ENCODE data around the gene YY1AP1. TPM values are rescaled to one million over a fixed set of nuclear protein-coding genes. Genes with fewer than 3 reads are reported as not detected.
"Not testable (repeated sequence)": the region's sequence is repeated elsewhere in the genome, so short reads cannot be mapped to it uniquely, and the experiment has no call there.

The YY1AP1 gene
- 44.5 and 82.7 TPM in 2 replicates for total RNA-seq

- DNase-seq (ENCODE audit: low read depth) = peak; percentile 54
Observed at GRCh38 chr1:155688324-155689080, at the start of gene YY1AP1. Gene YY1AP1 (minus strand): TSS chr1:155688774. CDS start chr1:155680436, 8,338 bp downstream.

GRCh38 chr1:155729031-155729898, 40.7 kb upstream of the YY1AP1 start:
- peak; percentile 54 for DNase-seq (ENCODE audit: low read depth)

- no peak for DNase-seq (ENCODE audit: low read depth)
Observed at GRCh38 chr1:155725142-155725541, 36.6 kb upstream of the YY1AP1 start.

GRCh38 chr1:155719703-155720102, 31.1 kb upstream of the YY1AP1 start:
- DNase-seq (ENCODE audit: low read depth) = no peak

GRCh38 chr1:155718524-155719115, 30.0 kb upstream of the YY1AP1 start:
- not testable (repeated sequence) for DNase-seq (ENCODE audit: low read depth)

- no peak for DNase-seq (ENCODE audit: low read depth)
Observed at GRCh38 chr1:155717041-155717440, 28.5 kb upstream of the YY1AP1 start.

GRCh38 chr1:155715777-155716176, 27.2 kb upstream of the YY1AP1 start:
- no peak for DNase-seq (ENCODE audit: low read depth)

GRCh38 chr1:155715056-155715455, 26.5 kb upstream of the YY1AP1 start:
- DNase-seq (ENCODE audit: low read depth) = not testable (repeated sequence)

- DNase-seq (ENCODE audit: low read depth) = no peak
Observed at GRCh38 chr1:155713075-155713474, 24.5 kb upstream of the YY1AP1 start.

- not testable (repeated sequence) for DNase-seq (ENCODE audit: low read depth)
Observed at GRCh38 chr1:155712636-155713035, 24.1 kb upstream of the YY1AP1 start.

- not testable (repeated sequence) for DNase-seq (ENCODE audit: low read depth)
Observed at GRCh38 chr1:155711457-155711856, 22.9 kb upstream of the YY1AP1 start.

GRCh38 chr1:155709391-155709790, 20.8 kb upstream of the YY1AP1 start:
- DNase-seq (ENCODE audit: low read depth) = no peak

- peak; percentile 22 for DNase-seq (ENCODE audit: low read depth)
Observed at GRCh38 chr1:155706139-155706538, 17.6 kb upstream of the YY1AP1 start.

GRCh38 chr1:155704414-155704813, 15.8 kb upstream of the YY1AP1 start:
- DNase-seq (ENCODE audit: low read depth) = not testable (repeated sequence)

GRCh38 chr1:155703216-155703615, 14.6 kb upstream of the YY1AP1 start:
- DNase-seq (ENCODE audit: low read depth) = no peak

GRCh38 chr1:155701675-155702074, 13.1 kb upstream of the YY1AP1 start:
- DNase-seq (ENCODE audit: low read depth) = not testable (repeated sequence)

GRCh38 chr1:155699062-155699461, 10.5 kb upstream of the YY1AP1 start:
- DNase-seq (ENCODE audit: low read depth) = not testable (repeated sequence)

- peak; percentile 80 for DNase-seq (ENCODE audit: low read depth)
Observed at GRCh38 chr1:155698382-155699038, 9.9 kb upstream of the YY1AP1 start.

- DNase-seq (ENCODE audit: low read depth) = not testable (repeated sequence)
Observed at GRCh38 chr1:155697616-155698015, 9.0 kb upstream of the YY1AP1 start.

- DNase-seq (ENCODE audit: low read depth) = no peak
Observed at GRCh38 chr1:155697046-155697445, 8.5 kb upstream of the YY1AP1 start.

GRCh38 chr1:155696524-155696923, 8.0 kb upstream of the YY1AP1 start:
- DNase-seq (ENCODE audit: low read depth) = no peak

GRCh38 chr1:155695608-155696007, 7.0 kb upstream of the YY1AP1 start:
- DNase-seq (ENCODE audit: low read depth) = no peak
